Pancreas (tissue), 10 donors: Measurements from ENCODE around the gene MYH9. TPM values are rescaled to one million over a fixed set of nuclear protein-coding genes. Genes with fewer than 3 reads are reported as not detected.
A peak's percentile ranks its signal among the peaks of the same experiment; 100 is the strongest.
"Not testable (repeated sequence)": the region's sequence is repeated elsewhere in the genome, so short reads cannot be mapped to it uniquely, and the experiment has no call there.

Experiments used
- ATAC-seq, 4 donors: fragments of 200-7000 bp; cut with Tn5 transposase; one replicate each; pipeline versions ENCODE4 v1.8.0 to v1.9.1; 2020; ENCODE audit warnings: mild to moderate bottlenecking in 4 of 4, moderate library complexity in 4 of 4
- DNase-seq, 6 donors: peaks; one replicate each; pipeline ENCODE4 v3.0.0-alpha.2; 2020
- FAIRE-seq: peaks from 2 replicates; lab custom pipeline; 2012; peaks lifted over from hg19 to GRCh38; lab: Jason Lieb, UNC
- H3K27ac ChIP-seq, 4 donors: fragments of 200-600 bp; sonication (generic); 1 replicate in 3 of 4; 2 replicates in 1 of 4; pipeline versions ENCODE4 v1.5.0 to v1.8.0; 2020
- H3K27me3 ChIP-seq, 4 donors: fragments of 200-600 bp; one replicate each; pipeline ENCODE4 v1.8.0; 2021
- H3K36me3 ChIP-seq, 3 donors: fragments of 200-600 bp; sonication (generic) in 1 of 3; one replicate each; pipeline versions ENCODE4 v1.5.0 to v1.8.0; 2020 to 2021
- H3K4me1 ChIP-seq, 3 donors: fragments of 200-600 bp; one replicate each; pipeline ENCODE4 v1.8.0; 2021
- H3K4me3 ChIP-seq, 4 donors: fragments of 200-600 bp; sonication (generic) in 2 of 4; one replicate each; pipeline versions ENCODE4 v1.5.0 to v1.8.0; 2020 to 2021
- H3K9me3 ChIP-seq, 4 donors: fragments of 200-600 bp; one replicate each; pipeline ENCODE4 v1.8.0; 2021
- WGBS, 2 donors: extraction: QIAGEN DNeasy Blood & Tissue Kit; methylation state at CpG; one replicate each; pipeline ENCODE4 v1.1.7; 2013; 5-methylcytosine and 5-hydroxymethylcytosine counted together
- intact Hi-C, 3 donors: fragments of 100-400 bp; cut with DNase I; formaldehyde crosslinking; loops; one replicate each; pipeline versions ENCODE4 v1.11.1 to v1.14.2; 2022
- polyA plus RNA-seq, 2 donors: library from polyadenylated mRNA; stranded (reverse); fragments of 200-250 nt; gene quantifications; one replicate each; pipeline ENCODE4 v1.2.3, GENCODE V29; 2013
- total RNA-seq, 6 donors: library from RNA; stranded (reverse); fragmentation: NEBNext Ultra II Directional in 4 of 6; extraction: Animal tissue kit (Norgen Biotek cat#: 25700) in 4 of 6; gene quantifications; one replicate each; pipeline versions ENCODE4 v1.2.1 to v1.2.4, GENCODE V29; 2021 to 2023
- TF ChIP-seq, protein P1 (sequence below), 4 donors: fragments of 200-600 bp; sonication (generic) in 3 of 4; IDR thresholded peaks; one replicate each; pipeline versions ENCODE4 v1.5.0 to v1.8.0; 2021; ENCODE audit warnings: antibody characterized with exemption in 4 of 4
- donor health status: healthy with polysubstance abuse.
- donor health status: DM: no; HTN: no; CAD: no; lungs with moderate emphysema.
- donor health status: DM: no; HTN: no; CAD: no.
- donor health status: control.
- donor health status: control.
- donor health status: Bipolar disorder and iron deficiency.
- donor health status: DM: yes; HTN: yes; CAD: no.
- donor health status: DM: no; HTN: no; CAD: no.
- donor health status: DM: no; HTN: no; CAD: no.
- donor health status: DM: yes; HTN: yes; CAD: no.

Gene MYH9
- total and polyA plus RNA-seq, 8 donors, result 80.9 to 554 (median 376) TPM

- ATAC-seq, result peak; percentile 92 to 96 (median 94)
- Histone ChIP-seq H3K9me3 (no peaks in the 10 kb centered on the region), H3K4me1 (peaks cover 19 to 28% (median 24%) of the 10 kb centered on the region in 3 donors), H3K4me3 (peak overlapping the region in 3 of 4 donors; percentile 7 to 30 (median 28)), H3K36me3 (no peaks in the 10 kb centered on the region), H3K27ac (peak overlapping the region; percentile 93 to 97 (median 96)), H3K27me3 (no peaks in the 10 kb centered on the region)
- 3 to 6% methylated on average over 56 of the region's 56 CpGs for WGBS, 2 donors
- TF ChIP-seq, protein P1, sequence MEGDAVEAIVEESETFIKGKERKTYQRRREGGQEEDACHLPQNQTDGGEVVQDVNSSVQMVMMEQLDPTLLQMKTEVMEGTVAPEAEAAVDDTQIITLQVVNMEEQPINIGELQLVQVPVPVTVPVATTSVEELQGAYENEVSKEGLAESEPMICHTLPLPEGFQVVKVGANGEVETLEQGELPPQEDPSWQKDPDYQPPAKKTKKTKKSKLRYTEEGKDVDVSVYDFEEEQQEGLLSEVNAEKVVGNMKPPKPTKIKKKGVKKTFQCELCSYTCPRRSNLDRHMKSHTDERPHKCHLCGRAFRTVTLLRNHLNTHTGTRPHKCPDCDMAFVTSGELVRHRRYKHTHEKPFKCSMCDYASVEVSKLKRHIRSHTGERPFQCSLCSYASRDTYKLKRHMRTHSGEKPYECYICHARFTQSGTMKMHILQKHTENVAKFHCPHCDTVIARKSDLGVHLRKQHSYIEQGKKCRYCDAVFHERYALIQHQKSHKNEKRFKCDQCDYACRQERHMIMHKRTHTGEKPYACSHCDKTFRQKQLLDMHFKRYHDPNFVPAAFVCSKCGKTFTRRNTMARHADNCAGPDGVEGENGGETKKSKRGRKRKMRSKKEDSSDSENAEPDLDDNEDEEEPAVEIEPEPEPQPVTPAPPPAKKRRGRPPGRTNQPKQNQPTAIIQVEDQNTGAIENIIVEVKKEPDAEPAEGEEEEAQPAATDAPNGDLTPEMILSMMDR (IDR thresholded peaks at IDR 0.05), result peak in 2 of 4 donors; percentile 32 to 33
- DNase-seq, result peak; percentile 92 to 99 (median 98)
- intact Hi-C loops, result loop anchor here in 1 of 3 donors (10.0 kb wide), 1 partner anchor 45 kb away; no protein-coding TSS in a partner anchor
- FAIRE-seq, result peak; percentile 56
These were observed 22.4 kb upstream of the MYH9 start for GRCh38 chr22:36409911-36410756.

- FAIRE-seq, result not testable (repeated sequence)
These were observed 21.8 kb upstream of the MYH9 start for GRCh38 chr22:36409554-36409910.

DNA sequence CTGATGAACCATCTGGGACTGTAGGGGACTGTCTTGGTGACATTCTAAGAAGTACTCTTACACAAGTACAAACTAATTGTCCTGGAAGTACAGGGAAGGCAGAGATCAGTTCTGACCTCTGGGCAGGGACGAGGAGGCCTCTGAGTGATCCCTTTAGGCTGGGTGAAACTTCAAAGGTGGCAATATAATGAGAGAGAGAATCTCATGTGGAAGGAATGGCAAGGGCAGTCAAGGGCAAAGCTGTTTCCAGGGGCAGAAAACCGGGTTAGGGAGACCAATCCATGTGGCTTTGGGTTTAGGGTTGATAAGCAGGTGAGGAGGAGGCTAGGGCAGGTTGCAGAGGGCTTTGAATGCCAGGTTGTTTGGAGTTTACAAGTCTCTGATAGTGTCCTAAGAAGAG lies 21.3 kb upstream of the MYH9 start:
- no peaks in the 10 kb centered on the region for H3K36me3 ChIP-seq
- no peaks in the 10 kb centered on the region for H3K9me3 ChIP-seq
- 21 to 29% methylated on average over 2 of the region's 2 CpGs for WGBS, 2 donors
- H3K4me3 ChIP-seq, result peak overlapping the region in 1 of 4 donors; percentile 30
- intact Hi-C loops, result loop anchor here in 1 of 3 donors (10.0 kb wide), 1 partner anchor 46 kb away; no protein-coding TSS in a partner anchor
- FAIRE-seq (no peak), DNase-seq (no peak), ATAC-seq (no peak)
- H3K4me1 ChIP-seq, result peaks cover 19 to 28% (median 24%) of the 10 kb centered on the region in 3 donors
- H3K27ac ChIP-seq, result peak overlapping the region; percentile 93 to 97 (median 96)
- H3K27me3 ChIP-seq, result no peaks in the 10 kb centered on the region
- TF ChIP-seq, protein P1 (IDR thresholded peaks at IDR 0.05), result no peak

More at GRCh38 chr22:36409554-36409910, 21.8 kb upstream of the MYH9 start:
- Histone ChIP-seq H3K4me1 (peaks cover 19 to 28% (median 24%) of the 10 kb centered on the region in 3 donors), H3K27ac (peak overlapping the region; percentile 93 to 97 (median 96)), H3K4me3 (peak overlapping the region in 3 of 4 donors; percentile 7 to 30 (median 28))
- not testable (repeated sequence) for H3K27me3 ChIP-seq, H3K36me3 ChIP-seq, H3K9me3 ChIP-seq
- intact Hi-C loops, result loop anchor here in 1 of 3 donors (10.0 kb wide), 1 partner anchor 45 kb away; no protein-coding TSS in a partner anchor
- ATAC-seq (peak in 2 of 4 donors; percentile 1), DNase-seq (peak in 1 of 6 donors; percentile 67)
- WGBS, 2 donors, result 20 to 33% methylated on average over 15 of the region's 15 CpGs

DNA sequence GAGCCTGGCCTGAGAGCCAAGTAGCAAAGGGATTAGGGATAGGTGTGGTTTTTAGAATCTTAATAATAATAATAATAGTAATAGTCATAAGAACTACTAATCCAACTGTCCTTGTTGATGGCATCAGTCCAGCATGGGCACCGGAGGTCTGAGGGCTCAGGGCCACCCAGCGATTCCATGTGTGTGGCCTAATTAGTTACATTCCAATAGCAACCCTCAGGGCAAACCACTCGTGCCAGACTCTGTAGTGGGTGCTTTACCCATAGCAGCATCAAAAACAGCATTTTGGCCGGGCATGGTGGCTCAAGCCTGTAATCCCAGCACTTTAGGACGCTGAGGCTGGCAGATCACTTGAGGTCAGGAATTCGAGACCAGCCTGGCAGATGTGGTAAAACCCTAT lies 19.0 kb upstream of the MYH9 start:
- TF ChIP-seq, protein P1 (IDR thresholded peaks at IDR 0.05), result no peak
- FAIRE-seq (no peak), DNase-seq (no peak), ATAC-seq (no peak)
- H3K27me3 ChIP-seq, result no peaks in the 10 kb centered on the region
- no peaks in the 10 kb centered on the region for H3K36me3 ChIP-seq
- H3K4me3 ChIP-seq, result no peak overlapping the region
- 52 to 74% methylated on average over 6 of the region's 6 CpGs for WGBS, 2 donors
- peak overlapping the region in 1 of 4 donors; percentile 2 for H3K27ac ChIP-seq
- intact Hi-C loops, result loop anchor here in 1 of 3 donors (10.0 kb wide), 1 partner anchor 48 kb away; no protein-coding TSS in a partner anchor
- no peaks in the 10 kb centered on the region for H3K9me3 ChIP-seq
- H3K4me1 ChIP-seq, result peaks cover 15 to 22% (median 19%) of the 10 kb centered on the region in 3 donors

GRCh38 chr22:36405671-36406538 lies 18.1 kb upstream of the MYH9 start:
- Histone ChIP-seq H3K4me3 (no peak overlapping the region), H3K9me3 (no peaks in the 10 kb centered on the region), H3K36me3 (no peaks in the 10 kb centered on the region), H3K27ac (no peak overlapping the region), H3K4me1 (peaks cover 7 to 14% (median 11%) of the 10 kb centered on the region in 3 donors), H3K27me3 (no peaks in the 10 kb centered on the region)
- WGBS, 2 donors, result 57 to 71% methylated on average over 9 of the region's 9 CpGs
- DNase-seq (no peak), ATAC-seq (no peak), FAIRE-seq (no peak)
- TF ChIP-seq, protein P1 (IDR thresholded peaks at IDR 0.05), result no peak
- intact Hi-C loops, result loop anchor here in 1 of 3 donors (10.0 kb wide), 1 partner anchor 49 kb away; no protein-coding TSS in a partner anchor
